Liver (tissue), 3 donors: ENCODE measurements around the gene GTF3C6.
"Not testable (repeated sequence)": the region's sequence is repeated elsewhere in the genome, so short reads cannot be mapped to it uniquely, and the experiment has no call there.

ENCODE experiments used
- CTCF ChIP-seq: fragments of 150-350 bp; IDR thresholded peaks from 2 replicates; pipeline ENCODE4 v1.5.1; 2017; ENCODE audit warnings: improper control_type of control experiment, low read depth, low read length; ENCODE audit not compliant: missing input control
- FOXA1 ChIP-seq: IDR thresholded peaks from 2 replicates; pipeline ENCODE4 v1.6.1; 2016; ENCODE audit warnings: antibody characterized with exemption
- JUND ChIP-seq, 2 donors: IDR thresholded peaks; 2 replicates each; pipeline ENCODE4 v1.6.1; 2016; ENCODE audit warnings: antibody characterized with exemption in 2 of 2
- RAD21 ChIP-seq, 2 donors: IDR thresholded peaks; 2 replicates each; pipeline ENCODE4 v1.6.1; 2016; ENCODE audit warnings: antibody characterized with exemption in 2 of 2, mild to moderate bottlenecking in 2 of 2
- REST ChIP-seq: IDR thresholded peaks from 2 replicates; pipeline ENCODE4 v1.6.1; 2016; ENCODE audit warnings: antibody characterized with exemption, mild to moderate bottlenecking
- TAF1 ChIP-seq: conservative IDR thresholded peaks from 2 replicates; pipeline ENCODE4 v1.6.1; 2016; ENCODE audit warnings: antibody characterized with exemption, mild to moderate bottlenecking
- YY1 ChIP-seq: IDR thresholded peaks from 2 replicates; pipeline ENCODE4 v1.6.1; 2016; ENCODE audit warnings: antibody characterized with exemption, mild to moderate bottlenecking
- TF ChIP-seq, protein P1 (sequence below): IDR thresholded peaks from 2 replicates; pipeline ENCODE4 v1.6.1; 2016; ENCODE audit warnings: antibody characterized with exemption
- donor health status: healthy.
- donor health status: healthy.

DNA sequence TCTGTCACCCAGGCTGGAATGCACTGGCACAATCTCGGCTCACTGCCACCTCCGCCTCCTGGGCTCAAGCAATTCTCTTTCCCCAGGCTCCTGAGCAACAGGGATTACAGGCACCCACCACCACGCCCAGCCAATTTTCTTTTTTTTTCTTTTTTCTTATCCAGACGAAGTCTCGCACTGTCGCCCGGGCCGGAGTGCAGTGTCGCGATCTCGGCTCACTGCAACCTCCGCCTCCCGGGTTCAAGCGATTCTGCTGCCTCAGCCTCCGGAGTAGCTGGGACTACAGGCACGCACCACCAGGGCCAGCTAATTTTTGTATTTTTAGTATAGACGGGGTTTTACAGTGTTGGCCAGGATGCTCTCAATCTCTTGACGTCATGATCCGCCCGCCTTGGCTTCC, 4.1 kb downstream of the GTF3C6 start:
- TF ChIP-seq CTCF; RAD21 (IDR thresholded peaks at IDR 0.05); FOXA1; TAF1; JUND (IDR thresholded peaks at IDR 0.05); REST; YY1: not testable (repeated sequence)
- TF ChIP-seq, protein P1, sequence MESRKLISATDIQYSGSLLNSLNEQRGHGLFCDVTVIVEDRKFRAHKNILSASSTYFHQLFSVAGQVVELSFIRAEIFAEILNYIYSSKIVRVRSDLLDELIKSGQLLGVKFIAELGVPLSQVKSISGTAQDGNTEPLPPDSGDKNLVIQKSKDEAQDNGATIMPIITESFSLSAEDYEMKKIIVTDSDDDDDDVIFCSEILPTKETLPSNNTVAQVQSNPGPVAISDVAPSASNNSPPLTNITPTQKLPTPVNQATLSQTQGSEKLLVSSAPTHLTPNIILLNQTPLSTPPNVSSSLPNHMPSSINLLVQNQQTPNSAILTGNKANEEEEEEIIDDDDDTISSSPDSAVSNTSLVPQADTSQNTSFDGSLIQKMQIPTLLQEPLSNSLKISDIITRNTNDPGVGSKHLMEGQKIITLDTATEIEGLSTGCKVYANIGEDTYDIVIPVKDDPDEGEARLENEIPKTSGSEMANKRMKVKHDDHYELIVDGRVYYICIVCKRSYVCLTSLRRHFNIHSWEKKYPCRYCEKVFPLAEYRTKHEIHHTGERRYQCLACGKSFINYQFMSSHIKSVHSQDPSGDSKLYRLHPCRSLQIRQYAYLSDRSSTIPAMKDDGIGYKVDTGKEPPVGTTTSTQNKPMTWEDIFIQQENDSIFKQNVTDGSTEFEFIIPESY: not testable (repeated sequence)
